Islet of Langerhans (tissue), 1 donor: Measurements from ENCODE around the gene PPP1R12A.
"Not testable (repeated sequence)": the region's sequence is repeated elsewhere in the genome, so short reads cannot be mapped to it uniquely, and the experiment has no call there.

Source experiments
- FAIRE-seq: peaks from one replicate; lab custom pipeline; 2011; peaks lifted over from hg19 to GRCh38; lab: Jason Lieb, UNC

The PPP1R12A gene

GRCh38 chr12:79935021-79935623, at the start of gene PPP1R12A:
PPP1R12A (minus strand) TSS chr12:79935097; CDS start chr12:79934931, 166 bp downstream.
- no peak for FAIRE-seq

GRCh38 chr12:79983986-79984620, 49.2 kb upstream of the PPP1R12A start:
- FAIRE-seq: no peak

GRCh38 chr12:79983492-79983891, 48.6 kb upstream of the PPP1R12A start:
- FAIRE-seq: no peak

- FAIRE-seq: no peak
These were observed 47.5 kb upstream of the PPP1R12A start for GRCh38 chr12:79982086-79983062.

GRCh38 chr12:79978692-79979091, 43.8 kb upstream of the PPP1R12A start:
- no peak for FAIRE-seq

DNA sequence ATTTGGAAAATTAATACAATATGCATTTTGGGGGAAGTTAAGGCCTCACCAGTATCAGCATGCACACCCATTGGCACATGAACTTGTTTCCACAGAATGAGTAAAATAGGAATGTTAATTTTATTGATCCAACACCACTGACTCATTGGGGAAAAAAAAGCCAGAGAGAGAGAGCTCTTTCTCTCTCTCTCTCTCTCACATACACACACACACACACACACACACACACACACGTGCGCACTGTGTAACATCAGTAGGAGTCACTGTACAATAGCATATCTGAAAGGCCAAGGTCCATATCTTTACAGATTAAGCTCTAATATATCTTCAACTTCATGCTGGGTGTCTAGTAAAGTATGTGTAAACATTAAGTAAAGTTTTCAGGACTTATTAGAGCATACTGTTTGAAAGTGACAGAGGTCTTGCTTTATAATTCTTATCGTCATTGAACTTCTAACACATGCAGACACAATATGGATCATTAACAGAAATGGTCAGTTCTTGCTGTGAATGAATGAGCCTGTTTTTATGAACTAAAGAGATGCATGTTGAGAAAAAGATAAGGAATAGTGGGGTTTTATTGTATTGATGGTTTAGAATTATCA, 43.1 kb upstream of the PPP1R12A start:
- not testable (repeated sequence) for FAIRE-seq

DNA sequence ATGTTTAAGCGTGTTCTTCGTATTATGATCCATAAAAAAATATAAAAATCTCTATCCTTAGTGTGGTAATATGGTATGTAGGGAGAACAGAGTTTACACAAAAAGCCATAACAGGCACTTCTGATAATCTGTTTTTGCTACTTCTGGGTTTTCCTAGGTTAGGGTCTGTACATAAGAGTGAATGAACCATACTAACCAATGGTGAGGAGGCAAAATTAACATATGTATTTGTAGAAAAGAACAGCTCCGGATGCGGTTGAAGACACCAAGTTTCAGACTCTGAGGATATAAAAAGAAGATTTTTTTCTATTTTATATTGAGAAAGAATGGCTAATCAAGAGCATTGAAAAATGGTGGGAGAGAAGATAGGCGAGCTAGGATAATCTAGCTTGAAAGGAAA, 40.2 kb upstream of the PPP1R12A start:
- FAIRE-seq: no peak

GRCh38 chr12:79973801-79974200, 38.9 kb upstream of the PPP1R12A start:
- FAIRE-seq: no peak

GRCh38 chr12:79964100-79964627, 29.3 kb upstream of the PPP1R12A start:
- FAIRE-seq: no peak

- FAIRE-seq: no peak
These were observed 26.5 kb upstream of the PPP1R12A start for GRCh38 chr12:79961411-79961810.

GRCh38 chr12:79959484-79959883, 24.6 kb upstream of the PPP1R12A start:
- no peak for FAIRE-seq

DNA sequence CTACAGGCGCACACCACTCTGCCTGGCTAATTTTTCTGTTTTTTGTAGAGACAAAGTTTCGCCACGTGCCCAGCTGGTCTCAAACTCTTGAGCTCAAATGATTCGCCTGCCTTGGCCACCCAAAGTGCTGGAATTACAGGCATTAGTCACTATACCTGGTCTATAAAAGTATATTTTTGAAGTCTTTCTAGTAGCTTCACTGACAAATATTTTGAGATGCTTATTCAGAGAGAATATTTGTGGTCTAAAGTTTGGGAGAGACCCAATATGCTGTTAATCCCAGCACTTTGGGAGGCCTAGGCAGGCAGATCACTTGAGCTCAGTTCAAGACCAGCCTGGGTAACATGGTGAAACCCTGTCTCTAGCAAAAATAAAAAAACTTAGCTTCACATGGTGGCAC, 22.0 kb upstream of the PPP1R12A start:
- no peak for FAIRE-seq

DNA sequence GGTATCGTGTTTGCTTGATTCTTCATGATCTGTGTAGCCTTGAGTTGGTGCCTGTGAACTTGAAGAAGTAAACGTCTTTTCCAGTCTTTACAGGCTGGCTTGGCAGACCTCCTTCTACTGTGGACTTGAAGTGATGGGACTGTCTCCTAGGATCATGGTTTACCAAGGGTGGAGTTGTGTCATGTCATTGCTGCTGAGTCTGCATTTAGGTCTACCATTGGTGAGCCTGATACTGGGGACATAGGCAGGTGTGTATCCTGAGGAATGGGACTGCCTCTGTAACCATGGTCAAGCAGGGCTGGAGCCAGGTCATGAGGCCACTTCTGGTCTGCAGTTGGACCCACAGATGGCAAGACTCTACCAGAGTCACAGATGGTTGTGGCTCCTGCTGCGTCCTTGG, 20.7 kb upstream of the PPP1R12A start:
- no peak for FAIRE-seq

- FAIRE-seq: no peak
These were observed 19.2 kb upstream of the PPP1R12A start for GRCh38 chr12:79954037-79954610.

DNA sequence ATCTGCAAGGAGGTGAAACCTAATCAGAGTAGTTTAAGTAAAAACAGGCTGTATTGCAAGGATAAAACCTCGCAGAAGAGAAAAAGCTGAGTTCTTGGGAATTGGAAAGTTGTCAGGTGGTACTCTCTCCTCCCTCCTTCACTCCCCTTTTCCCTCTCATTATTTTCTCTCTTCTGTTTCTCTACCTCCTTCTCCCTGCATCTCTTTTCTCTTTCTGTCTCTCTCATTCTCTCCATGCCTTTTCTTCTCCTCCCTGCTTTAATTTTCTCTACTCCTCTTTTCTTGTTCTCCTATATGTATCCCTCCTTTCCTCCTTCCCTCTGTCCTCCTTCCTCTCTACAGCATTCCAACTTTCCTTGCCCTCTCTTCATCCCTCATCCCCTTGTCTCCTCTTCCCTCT, 14.2 kb upstream of the PPP1R12A start:
- no peak for FAIRE-seq

GRCh38 chr12:79945433-79945832, 10.5 kb upstream of the PPP1R12A start:
- FAIRE-seq: no peak

GRCh38 chr12:79944565-79944964, 9.7 kb upstream of the PPP1R12A start:
- FAIRE-seq: no peak

- not testable (repeated sequence) for FAIRE-seq
These were observed 7.9 kb upstream of the PPP1R12A start for GRCh38 chr12:79942846-79943245.

DNA sequence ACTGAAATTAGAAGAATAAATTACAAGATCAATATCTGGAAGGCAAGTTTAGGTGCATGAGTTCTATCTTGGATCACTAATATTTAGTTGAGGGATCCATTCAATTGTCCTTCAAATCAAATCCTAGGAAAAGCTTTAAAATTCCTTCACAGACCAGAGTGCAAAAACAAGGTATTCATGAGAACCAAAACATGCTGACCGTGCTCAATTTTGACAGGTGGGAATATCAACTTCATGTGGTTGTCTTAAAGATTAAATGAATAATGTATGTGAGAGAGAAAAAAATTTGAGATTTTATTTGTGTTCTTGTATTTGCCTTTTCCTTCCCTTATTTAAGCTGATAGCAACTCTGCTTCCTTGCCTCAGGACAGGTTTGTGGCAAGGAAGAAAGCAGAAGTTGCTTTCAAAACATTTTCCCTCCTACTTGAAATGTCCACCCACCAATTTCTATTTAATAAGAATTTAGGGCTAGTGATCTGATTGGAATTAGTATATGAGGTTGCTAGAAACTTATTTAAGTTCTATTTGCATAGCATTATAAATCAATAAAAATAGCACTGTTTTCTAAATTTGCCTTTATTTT, 4.9 kb upstream of the PPP1R12A start:
- no peak for FAIRE-seq

DNA sequence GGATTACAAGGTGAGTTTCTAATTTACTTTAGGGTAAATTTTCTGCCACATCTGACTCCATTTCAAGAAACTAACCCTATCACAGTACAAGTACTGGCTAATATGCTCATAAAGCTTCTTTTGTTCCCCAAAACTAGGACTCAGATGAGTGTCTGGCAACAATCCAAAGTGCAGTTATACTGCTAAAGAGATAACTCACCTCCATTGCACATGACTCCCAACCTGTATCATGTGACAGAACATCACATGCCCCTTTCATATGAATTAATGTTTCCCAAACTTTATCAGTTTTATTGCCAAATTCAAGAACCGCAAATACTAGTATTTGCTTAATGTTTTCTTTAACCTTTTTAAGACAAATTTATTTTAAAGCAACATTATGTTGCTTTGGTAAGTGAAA, 3.9 kb upstream of the PPP1R12A start:
- no peak for FAIRE-seq

DNA sequence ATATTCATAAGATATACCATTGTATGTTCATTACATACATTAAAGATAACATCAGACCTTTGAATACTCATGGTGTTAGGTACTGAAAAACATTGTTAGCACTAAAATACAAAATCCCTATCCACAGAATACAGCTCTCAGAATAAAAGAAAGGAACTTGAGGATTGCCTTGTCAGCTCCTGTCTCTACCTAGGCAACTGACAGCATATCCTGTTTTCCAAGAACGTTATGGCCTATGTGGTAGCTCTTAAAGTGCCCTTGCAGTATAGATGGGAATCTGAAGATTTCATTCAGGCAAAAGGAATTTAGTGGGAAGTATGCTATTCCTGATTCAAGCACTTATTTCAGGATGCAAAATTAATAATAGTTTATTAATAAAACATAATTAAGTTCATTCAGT, 1.8 kb upstream of the PPP1R12A start:
- no peak for FAIRE-seq
